SU-DHL-6 (cell line): Measurements from ENCODE around the gene IPP.

Experiments
- H2AFZ ChIP-seq: fragments of 200-600 bp; sonication (generic); 2 replicates; pipeline ENCODE4 v1.6.1; 2014; ENCODE audit warnings: low read depth, mild to moderate bottlenecking, moderate library complexity, mixed read lengths, antibody characterized with exemption, low read length; ENCODE audit not compliant: severe bottlenecking
- H3F3A ChIP-seq: fragments of 200-600 bp; shearing (Covaris generic); 2 replicates; pipeline ENCODE4 v1.6.0; 2016; ENCODE audit warnings: antibody characterized with exemption, mild to moderate bottlenecking; ENCODE audit not compliant: insufficient read depth
- H3K27ac ChIP-seq: fragments of 200-600 bp; sonication (generic); 2 replicates; pipeline ENCODE4 v1.5.1; 2016; ENCODE audit warnings: low read depth, mild to moderate bottlenecking, low read length, moderate library complexity, mixed read lengths
- H3K27me3 ChIP-seq: fragments of 200-600 bp; sonication (generic), shearing (Covaris generic); 2 replicates; pipeline ENCODE4 v1.6.0; 2014; ENCODE audit warnings: mild to moderate bottlenecking, low read length
- H3K36me3 ChIP-seq: fragments of 200-600 bp; sonication (generic); 2 replicates; pipeline ENCODE4 v1.6.1; 2014; ENCODE audit warnings: mild to moderate bottlenecking, low read length, mixed read lengths
- H3K4me2 ChIP-seq: fragments of 300-600, 200-600 bp; shearing (Covaris generic), sonication (generic); 2 replicates; pipeline ENCODE4 v1.6.0; 2014; ENCODE audit warnings: low read length, low read depth, mild to moderate bottlenecking; ENCODE audit not compliant: poor library complexity, severe bottlenecking
- H3K4me3 ChIP-seq: fragments of 200-600 bp; sonication (generic); 2 replicates; pipeline ENCODE4 v1.5.1; 2014; ENCODE audit warnings: antibody characterized with exemption, low read length, mild to moderate bottlenecking, mixed read lengths; ENCODE audit not compliant: insufficient read depth, poor library complexity, severe bottlenecking
- H3K79me2 ChIP-seq: fragments of 200-600 bp; sonication (generic); 2 replicates; pipeline ENCODE4 v1.6.1; 2014; ENCODE audit warnings: mild to moderate bottlenecking, low read length, moderate library complexity; ENCODE audit not compliant: insufficient read depth
- H3K9ac ChIP-seq: fragments of 200-600 bp; sonication (generic); 2 replicates; pipeline ENCODE4 v1.7.0; 2014; ENCODE audit warnings: mild to moderate bottlenecking, low read length
- H3K9me2 ChIP-seq: fragments of 200-600 bp; sonication (generic); replicated peaks from 2 replicates; pipeline ENCODE4 v1.6.1; 2014; ENCODE audit warnings: low read length; ENCODE audit not compliant: insufficient read depth
- H3K9me3 ChIP-seq: fragments of 200-600 bp; sonication (generic); 2 replicates; pipeline ENCODE4 v1.6.1; 2014; ENCODE audit warnings: low read length, mixed read lengths; ENCODE audit not compliant: insufficient read depth
- H4K20me1 ChIP-seq: fragments of 200-600 bp; sonication (generic); 2 replicates; pipeline ENCODE4 v1.6.1; 2014; ENCODE audit warnings: low read depth, mild to moderate bottlenecking, antibody characterized with exemption, low read length, moderate library complexity, mixed read lengths
- EZH2phosphoT487 ChIP-seq: fragments of 200-600 bp; sonication (generic), shearing (Covaris generic); conservative IDR thresholded peaks from 2 replicates; pipeline ENCODE4 v1.6.1; 2018; ENCODE audit warnings: mild to moderate bottlenecking, antibody characterized with exemption, low read length, moderate library complexity, mixed read lengths
- TF ChIP-seq, protein P1 (sequence below): fragments of 200-600 bp; sonication (generic); IDR thresholded peaks from one replicate; pipeline ENCODE4 v1.5.1; 2017; ENCODE audit warnings: antibody characterized with exemption, mild to moderate bottlenecking, low read length, moderate library complexity; ENCODE audit not compliant: insufficient read depth, poor library complexity, severe bottlenecking

The IPP gene

DNA sequence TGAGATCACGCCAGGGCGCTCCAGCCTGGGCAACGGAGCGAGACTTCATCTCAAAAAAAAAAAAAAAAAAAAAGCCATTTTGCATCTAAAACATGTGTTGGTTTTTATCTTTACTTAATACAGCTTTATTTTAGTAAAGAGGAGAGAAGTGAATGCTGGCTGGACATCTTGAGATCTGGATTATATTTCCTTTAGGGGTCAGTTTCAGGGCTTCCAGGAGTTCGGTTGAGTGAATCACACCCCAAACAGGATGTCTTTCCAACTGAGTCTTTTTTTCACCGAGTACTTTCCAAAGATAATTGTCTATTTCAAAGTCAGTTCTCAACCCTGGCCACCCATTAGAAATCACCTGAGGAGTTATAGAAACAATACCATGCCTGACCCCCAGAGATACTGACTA is 16.6 kb upstream of the IPP start:
- Histone ChIP-seq H3K9me2 (no peaks in the 10 kb centered on the region), H2AFZ (no peak overlapping the region), H3F3A (no peaks in the 10 kb centered on the region), H3K36me3 (no peaks in the 10 kb centered on the region), H3K79me2 (no peaks in the 10 kb centered on the region), H3K9me3 (no peaks in the 10 kb centered on the region), H3K27me3 (no peaks in the 10 kb centered on the region), H3K4me2 (no peak overlapping the region), H3K4me3 (no peak overlapping the region), H3K9ac (no peak overlapping the region), H3K27ac (no peak overlapping the region), H4K20me1 (no peaks in the 10 kb centered on the region)
- no peak for TF ChIP-seq EZH2phosphoT487
- TF ChIP-seq, protein P1, sequence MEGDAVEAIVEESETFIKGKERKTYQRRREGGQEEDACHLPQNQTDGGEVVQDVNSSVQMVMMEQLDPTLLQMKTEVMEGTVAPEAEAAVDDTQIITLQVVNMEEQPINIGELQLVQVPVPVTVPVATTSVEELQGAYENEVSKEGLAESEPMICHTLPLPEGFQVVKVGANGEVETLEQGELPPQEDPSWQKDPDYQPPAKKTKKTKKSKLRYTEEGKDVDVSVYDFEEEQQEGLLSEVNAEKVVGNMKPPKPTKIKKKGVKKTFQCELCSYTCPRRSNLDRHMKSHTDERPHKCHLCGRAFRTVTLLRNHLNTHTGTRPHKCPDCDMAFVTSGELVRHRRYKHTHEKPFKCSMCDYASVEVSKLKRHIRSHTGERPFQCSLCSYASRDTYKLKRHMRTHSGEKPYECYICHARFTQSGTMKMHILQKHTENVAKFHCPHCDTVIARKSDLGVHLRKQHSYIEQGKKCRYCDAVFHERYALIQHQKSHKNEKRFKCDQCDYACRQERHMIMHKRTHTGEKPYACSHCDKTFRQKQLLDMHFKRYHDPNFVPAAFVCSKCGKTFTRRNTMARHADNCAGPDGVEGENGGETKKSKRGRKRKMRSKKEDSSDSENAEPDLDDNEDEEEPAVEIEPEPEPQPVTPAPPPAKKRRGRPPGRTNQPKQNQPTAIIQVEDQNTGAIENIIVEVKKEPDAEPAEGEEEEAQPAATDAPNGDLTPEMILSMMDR: no peak

DNA sequence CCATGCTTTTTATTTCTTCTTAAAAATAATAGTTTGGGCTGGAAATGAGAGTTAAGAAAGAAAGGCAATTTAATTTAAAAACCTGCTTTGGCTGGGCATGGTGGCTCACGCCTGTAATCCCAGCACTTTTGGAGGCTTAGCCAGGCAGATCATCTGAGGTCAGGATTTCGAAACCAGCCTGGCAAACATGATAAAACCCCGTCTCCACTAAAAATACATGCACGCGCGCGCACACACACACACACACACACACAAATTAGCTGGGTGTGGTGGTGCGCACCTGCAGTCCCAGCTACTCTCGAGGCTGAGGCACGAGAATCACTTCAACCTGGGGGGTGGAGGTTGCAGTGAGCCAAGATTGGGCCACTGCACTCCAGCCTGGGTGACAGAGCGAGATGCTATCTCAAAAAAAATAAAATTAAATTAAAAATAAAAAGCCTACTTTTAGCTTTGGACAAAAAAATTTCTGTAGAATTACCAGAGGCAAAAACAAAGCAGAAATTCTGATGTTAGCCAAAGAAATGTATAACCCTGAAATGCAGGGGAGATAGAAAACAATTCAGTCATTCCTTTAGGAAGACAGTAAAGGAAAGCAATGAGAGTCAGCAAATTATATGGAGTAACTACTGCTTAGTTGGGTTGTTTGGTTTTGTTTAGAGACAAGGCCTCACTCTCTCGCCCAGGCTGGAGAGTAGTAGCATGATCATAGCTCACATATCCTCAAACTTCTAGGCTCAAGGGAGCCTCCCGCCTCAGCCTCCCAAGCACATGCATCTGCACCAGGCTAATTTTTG is 15.7 kb upstream of the IPP start:
- H3K9me3 ChIP-seq: no peaks in the 10 kb centered on the region
- H3K79me2 ChIP-seq: no peaks in the 10 kb centered on the region
- no peak overlapping the region for H3K9ac ChIP-seq
- H3K27ac ChIP-seq: no peak overlapping the region
- no peak overlapping the region for H3K4me3 ChIP-seq
- no peaks in the 10 kb centered on the region for H3F3A ChIP-seq
- no peaks in the 10 kb centered on the region for H3K9me2 ChIP-seq
- no peak for TF ChIP-seq EZH2phosphoT487
- TF ChIP-seq, protein P1: no peak
- H4K20me1 ChIP-seq: no peaks in the 10 kb centered on the region
- no peak overlapping the region for H3K4me2 ChIP-seq
- H3K27me3 ChIP-seq: no peaks in the 10 kb centered on the region
- no peak overlapping the region for H2AFZ ChIP-seq
- H3K36me3 ChIP-seq: no peaks in the 10 kb centered on the region

- no peaks in the 10 kb centered on the region for H3K9me3 ChIP-seq
- H3K4me2 ChIP-seq: no peak overlapping the region
- H4K20me1 ChIP-seq: no peaks in the 10 kb centered on the region
- no peaks in the 10 kb centered on the region for H3K9me2 ChIP-seq
- H2AFZ ChIP-seq: no peak overlapping the region
- H3K79me2 ChIP-seq: no peaks in the 10 kb centered on the region
- no peaks in the 10 kb centered on the region for H3K36me3 ChIP-seq
- H3K9ac ChIP-seq: no peak overlapping the region
- TF ChIP-seq, protein P1: no peak
- no peak for TF ChIP-seq EZH2phosphoT487
- H3K27me3 ChIP-seq: no peaks in the 10 kb centered on the region
- H3K4me3 ChIP-seq: no peak overlapping the region
- no peak overlapping the region for H3K27ac ChIP-seq
- H3F3A ChIP-seq: no peaks in the 10 kb centered on the region
These were observed 11.8 kb upstream of the IPP start for GRCh38 chr1:45762291-45762690.
